Heart right ventricle (tissue), 16 donors: ENCODE results near the gene SLAIN2. TPM values are rescaled to one million over a fixed set of nuclear protein-coding genes. Genes with fewer than 3 reads are reported as not detected.

Source experiments
- ATAC-seq, 8 donors: fragments of 200-7000 bp; cut with Tn5 transposase; one replicate each; pipeline ENCODE4 v1.9.1; 2020; ENCODE audit warnings: mild to moderate bottlenecking in 8 of 8, moderate library complexity in 8 of 8, moderate number of reproducible peaks in 1 of 8
- DNase-seq, 2 donors: peaks; one replicate each; pipeline ENCODE4 v3.0.0-alpha.2; 2020
- H3K27ac ChIP-seq, 10 donors: fragments of 200-600 bp; sonication (generic) in 2 of 10; one replicate each; pipeline versions ENCODE4 v1.5.0 to v1.8.0; 2020 to 2022; ENCODE audit warnings: mild to moderate bottlenecking in 3 of 10
- H3K27me3 ChIP-seq, 7 donors: fragments of 200-600 bp; one replicate each; pipeline ENCODE4 v1.8.0; 2021 to 2022; ENCODE audit warnings: mild to moderate bottlenecking in 2 of 7
- H3K36me3 ChIP-seq, 9 donors: fragments of 200-600 bp; sonication (generic) in 1 of 9; one replicate each; pipeline versions ENCODE4 v1.5.0 to v1.8.0; 2020 to 2022; ENCODE audit warnings: mild to moderate bottlenecking in 2 of 9
- H3K4me1 ChIP-seq, 9 donors: fragments of 200-600 bp; sonication (generic) in 1 of 9; one replicate each; pipeline versions ENCODE4 v1.5.0 to v1.8.0; 2020 to 2022; ENCODE audit warnings: mild to moderate bottlenecking in 4 of 9
- H3K4me3 ChIP-seq, 10 donors: fragments of 200-600 bp; sonication (generic) in 2 of 10; one replicate each; pipeline versions ENCODE4 v1.5.0 to v1.8.0; 2020 to 2022; ENCODE audit warnings: mild to moderate bottlenecking in 7 of 10, moderate library complexity in 2 of 10
- H3K9me3 ChIP-seq, 11 donors: fragments of 200-600 bp in 10 of 11; sonication (generic) in 2 of 11; one replicate each; pipeline versions ENCODE4 v1.5.0 to v1.8.0; 2013 to 2022; ENCODE audit warnings: mild to moderate bottlenecking in 2 of 11, control low read depth in 1 of 11, moderate library complexity in 1 of 11
- WGBS, 2 donors: extraction: QIAGEN DNeasy Blood & Tissue Kit; methylation state at CpG; one replicate each; pipeline ENCODE4 v1.1.7; 2013; ENCODE audit warnings: inconsistent platforms in 1 of 2; 5-methylcytosine and 5-hydroxymethylcytosine counted together
- intact Hi-C, 10 donors: fragments of 100-400 bp; cut with DNase I; formaldehyde crosslinking; loops; one replicate each; pipeline versions ENCODE4 v1.11.1 to v1.14.2; 2022
- polyA plus RNA-seq, 2 donors: library from polyadenylated mRNA; stranded (reverse); fragments of 200-250 nt; gene quantifications; one replicate each; pipeline ENCODE4 v1.2.3, GENCODE V29; 2013
- total RNA-seq, 10 donors: library from RNA; stranded (reverse); fragmentation: NEBNext Ultra II Directional in 3 of 10; extraction: Animal tissue kit (Norgen Biotek cat#: 25700) in 3 of 10; gene quantifications; one replicate each; pipeline versions ENCODE4 v1.2.1 to v1.2.4, GENCODE V29; 2021 to 2023
- TF ChIP-seq, protein P1 (sequence below), 9 donors: fragments of 200-600 bp; sonication (generic) in 2 of 9; IDR thresholded peaks; one replicate each; pipeline versions ENCODE4 v1.5.0 to v1.8.0; 2021 to 2022; ENCODE audit warnings: antibody characterized with exemption in 9 of 9, mild to moderate bottlenecking in 5 of 9, moderate library complexity in 1 of 9
- donor health status: Arrhythmogenic right ventricular cardiomyopathy.
- donor health status: ischemic (EF 13 %, LVEDD 7.1; RV severe dilation, severe dysfunction).
- donor health status: healthy with polysubstance abuse.
- donor health status: DM: no; HTN: yes; CAD: no.
- donor health status: DM: no; HTN: no; CAD: no.
- donor health status: ischemic (EF 25% LVEDD 6.9; RV normal size, moderate dysfunction).
- donor health status: ischemic (EF 25% LVEDD 5.7; RV mildly dilated, moderate dysfunction).
- donor health status: healthy.
- donor health status: DM: yes; HTN: yes; CAD: no.
- donor health status: Ischemic cardiomyopathy.
- donor health status: ischemic (EF 35%, LVEDD 5.7; RV mildly dilated, moderate dysfunction).
- donor health status: nonischemic (EF 11% LVEDD 7.7; RV severe dilation, severe dysfunction).
- donor health status: DM: yes; HTN: yes; CAD: no.
- donor health status: PGD.
- donor health status: ischemic (EF 29% LVEDD 5.4; RV normal size, mild dysfunction).
- donor health status: nonischemic (EF 23%, LVEDD 6.1; RV moderate dilation, normal function).

SLAIN2 gene
- total and polyA plus RNA-seq, 12 donors = 16.4 to 185 (median 131) TPM

DNA sequence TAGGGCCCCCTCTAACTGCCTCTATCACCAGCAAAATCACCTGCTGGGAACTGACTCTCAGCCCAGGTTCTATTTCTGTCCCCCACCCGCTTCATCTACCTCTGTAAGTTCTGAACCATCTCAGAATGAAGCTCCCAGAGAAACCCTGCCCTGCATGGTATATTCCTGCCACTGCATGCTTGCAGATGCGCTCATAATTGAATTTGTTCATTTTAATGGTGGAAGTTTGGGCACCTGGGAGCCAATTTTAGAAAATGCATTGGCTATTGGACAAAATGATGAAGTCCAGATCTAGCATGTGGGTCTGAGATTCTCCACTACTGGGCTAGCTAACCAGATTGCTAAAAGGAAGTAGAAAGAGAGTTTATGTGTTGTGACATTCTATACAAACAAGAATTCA is 113.3 kb downstream of the SLAIN2 start:
- intact Hi-C loops = loop anchor here in 1 of 10 donors (10.0 kb wide), 1 partner anchor 510 kb away; no protein-coding TSS in a partner anchor
- no peaks in the 10 kb centered on the region for H3K27me3 ChIP-seq
- TF ChIP-seq, protein P1, sequence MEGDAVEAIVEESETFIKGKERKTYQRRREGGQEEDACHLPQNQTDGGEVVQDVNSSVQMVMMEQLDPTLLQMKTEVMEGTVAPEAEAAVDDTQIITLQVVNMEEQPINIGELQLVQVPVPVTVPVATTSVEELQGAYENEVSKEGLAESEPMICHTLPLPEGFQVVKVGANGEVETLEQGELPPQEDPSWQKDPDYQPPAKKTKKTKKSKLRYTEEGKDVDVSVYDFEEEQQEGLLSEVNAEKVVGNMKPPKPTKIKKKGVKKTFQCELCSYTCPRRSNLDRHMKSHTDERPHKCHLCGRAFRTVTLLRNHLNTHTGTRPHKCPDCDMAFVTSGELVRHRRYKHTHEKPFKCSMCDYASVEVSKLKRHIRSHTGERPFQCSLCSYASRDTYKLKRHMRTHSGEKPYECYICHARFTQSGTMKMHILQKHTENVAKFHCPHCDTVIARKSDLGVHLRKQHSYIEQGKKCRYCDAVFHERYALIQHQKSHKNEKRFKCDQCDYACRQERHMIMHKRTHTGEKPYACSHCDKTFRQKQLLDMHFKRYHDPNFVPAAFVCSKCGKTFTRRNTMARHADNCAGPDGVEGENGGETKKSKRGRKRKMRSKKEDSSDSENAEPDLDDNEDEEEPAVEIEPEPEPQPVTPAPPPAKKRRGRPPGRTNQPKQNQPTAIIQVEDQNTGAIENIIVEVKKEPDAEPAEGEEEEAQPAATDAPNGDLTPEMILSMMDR (IDR thresholded peaks at IDR 0.05) = no peak
- no peak for DNase-seq
- H3K27ac ChIP-seq = no peak overlapping the region
- H3K36me3 ChIP-seq = no peaks in the 10 kb centered on the region
- WGBS, 2 donors = 93 to 95% methylated on average over 2 of the region's 2 CpGs
- peaks cover 0 to 11% (median 0%) of the 10 kb centered on the region in 11 donors for H3K9me3 ChIP-seq
- H3K4me3 ChIP-seq = no peak overlapping the region
- H3K4me1 ChIP-seq = no peaks in the 10 kb centered on the region
- no peak for ATAC-seq

DNA sequence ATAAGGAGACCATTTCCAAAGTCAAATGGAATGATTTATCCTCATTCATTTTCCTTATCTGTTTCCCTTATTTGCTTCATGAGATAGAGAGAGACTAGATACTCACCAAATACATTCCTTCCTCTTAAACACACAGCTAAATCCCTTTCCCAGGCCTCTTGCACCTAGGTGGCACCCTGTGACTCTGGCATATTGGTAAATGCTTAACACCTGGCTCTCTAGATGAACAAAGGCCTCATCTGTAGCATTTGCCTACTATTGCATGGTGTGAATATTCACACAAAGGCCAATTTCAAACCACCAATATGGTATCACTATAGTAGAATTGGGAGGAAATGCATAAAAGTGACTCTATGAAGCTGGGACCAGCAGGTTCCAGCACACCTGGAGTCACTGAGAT is 119.7 kb downstream of the SLAIN2 start:
- intact Hi-C loops = no loop called here
- Histone ChIP-seq H3K9me3 (peaks cover 0 to 15% (median 0%) of the 10 kb centered on the region in 11 donors), H3K4me1 (no peaks in the 10 kb centered on the region), H3K27ac (no peak overlapping the region), H3K36me3 (no peaks in the 10 kb centered on the region), H3K4me3 (no peak overlapping the region), H3K27me3 (no peaks in the 10 kb centered on the region)
- ATAC-seq = no peak
- TF ChIP-seq, protein P1 (IDR thresholded peaks at IDR 0.05) = no peak
- no peak for DNase-seq

DNA sequence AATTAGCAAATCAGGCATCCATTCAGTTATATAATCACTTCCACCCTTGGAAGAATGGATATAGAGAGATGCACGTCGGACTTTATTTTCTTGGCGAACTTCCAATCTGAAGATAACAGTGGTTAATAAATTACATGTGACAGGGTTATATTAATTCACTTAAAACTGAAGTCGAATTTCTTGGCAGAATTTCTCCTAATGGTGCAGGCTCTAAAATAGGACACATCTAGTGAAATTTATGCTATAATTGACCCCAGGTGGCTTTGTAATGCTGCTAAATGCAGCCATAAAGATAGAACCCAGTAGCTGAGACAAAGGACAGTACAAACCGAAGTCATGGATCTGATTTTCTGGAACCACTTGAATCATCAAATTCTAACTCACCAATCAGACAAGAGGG is 121.0 kb downstream of the SLAIN2 start:
- no peaks in the 10 kb centered on the region for H3K4me1 ChIP-seq
- no peak overlapping the region for H3K4me3 ChIP-seq
- WGBS, 2 donors = 50% methylated on average over 5 of the region's 5 CpGs
- no peaks in the 10 kb centered on the region for H3K27me3 ChIP-seq
- no peak for DNase-seq
- ATAC-seq = no peak
- TF ChIP-seq, protein P1 (IDR thresholded peaks at IDR 0.05) = no peak
- H3K9me3 ChIP-seq = peaks cover 0 to 10% (median 0%) of the 10 kb centered on the region in 11 donors
- no peaks in the 10 kb centered on the region for H3K36me3 ChIP-seq
- intact Hi-C loops = no loop called here
- no peak overlapping the region for H3K27ac ChIP-seq

DNA sequence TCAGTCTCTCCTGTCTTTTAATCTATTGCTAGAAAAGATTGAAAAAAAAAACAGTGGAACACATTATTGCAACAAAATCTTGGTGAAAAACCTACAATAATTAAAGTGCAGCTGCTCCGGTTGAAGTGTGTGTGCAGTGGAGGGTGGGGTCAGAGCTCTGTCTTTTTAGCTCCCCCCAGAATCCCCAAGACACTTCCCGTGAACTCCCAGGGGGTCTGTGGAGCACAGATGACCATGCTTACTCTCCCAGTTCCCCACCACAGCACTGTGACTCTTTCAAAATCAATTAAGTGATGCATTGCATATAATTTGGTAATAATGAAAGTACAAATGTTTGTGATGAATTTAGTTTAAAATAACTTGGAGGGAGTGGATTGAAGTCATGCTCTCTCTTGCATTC is 126.1 kb downstream of the SLAIN2 start:
- H3K27me3 ChIP-seq = no peaks in the 10 kb centered on the region
- intact Hi-C loops = no loop called here
- peak in 1 of 8 donors; percentile 49 for ATAC-seq
- TF ChIP-seq, protein P1 (IDR thresholded peaks at IDR 0.05) = no peak
- 50 to 64% methylated on average over 2 of the region's 2 CpGs for WGBS, 2 donors
- H3K36me3 ChIP-seq = no peaks in the 10 kb centered on the region
- no peaks in the 10 kb centered on the region for H3K4me1 ChIP-seq
- H3K27ac ChIP-seq = no peak overlapping the region
- peaks cover 0 to 8% (median 0%) of the 10 kb centered on the region in 11 donors for H3K9me3 ChIP-seq
- H3K4me3 ChIP-seq = no peak overlapping the region
- peak in 1 of 2 donors; percentile 21 for DNase-seq
